ENCODE measurements around the gene NDUFS6. TPM values are rescaled to one million over a fixed set of nuclear protein-coding genes. Genes with fewer than 3 reads are reported as not detected.

Gene NDUFS6
- total and polyA plus RNA-seq, 2 of the 4 experiments (the other 2 are of a cell fraction) = 10.4 to 69.0 TPM

DNA sequence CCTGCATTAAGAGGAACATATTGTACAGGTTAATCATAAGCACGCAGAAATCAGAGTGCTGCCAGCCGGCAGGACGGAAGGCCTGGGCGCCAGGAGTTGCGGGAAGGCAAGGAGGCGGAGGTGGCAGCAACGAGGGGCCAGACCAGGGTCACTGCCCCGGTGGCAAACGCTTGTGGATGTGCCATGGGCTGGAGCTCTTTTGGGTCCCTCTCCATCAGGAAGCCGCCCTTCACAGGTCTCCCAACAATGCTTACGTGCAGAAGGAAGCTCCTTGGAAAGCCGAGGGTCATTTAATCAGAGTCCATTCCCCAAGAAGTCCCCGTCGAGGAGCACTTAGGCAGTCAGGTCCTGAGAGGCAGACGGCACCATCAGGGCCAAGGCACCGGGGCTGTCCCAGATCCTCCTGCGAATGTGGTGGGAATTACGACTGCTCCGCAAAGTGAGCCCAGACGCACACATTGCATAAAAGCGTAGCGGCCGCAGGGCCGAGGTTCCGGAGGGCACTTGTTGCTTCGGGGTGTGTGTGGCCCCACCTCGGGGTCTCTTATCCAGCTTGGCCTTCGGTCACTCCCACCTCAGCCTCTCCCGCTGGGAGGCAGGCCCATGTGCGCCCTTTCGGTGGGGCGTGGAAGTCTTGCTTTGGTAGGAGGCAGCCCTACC is 22.1 kb upstream of the NDUFS6 start:
- H3K23ac ChIP-seq (ENCODE audit: low read depth, low read length) = no peak overlapping the region
- dilution Hi-C loops (cut with HindIII; ENCODE audit: low sequenced_read_pairs, unreplicated experiment) = no loop called here
- POLR2A ChIA-PET (ENCODE audit: unreplicated experiment) = no interaction called here

More for the DNA sequence above, 22.1 kb upstream of the NDUFS6 start:
- Histone ChIP-seq H2AK5ac (ENCODE audit: low read depth, low read length) (no peak overlapping the region), H3K18ac (ENCODE audit: low read depth, low read length) (no peak overlapping the region), H2AK9ac (replicated peaks; ENCODE audit: low read depth, low read length, poor library complexity) (no peak overlapping the region), H3K4me3 (ENCODE audit: insufficient read depth, low read depth, low read length) (no peak overlapping the region), H2BK15ac (ENCODE audit: low read depth, low read length) (no peak overlapping the region), H3K36me3 (ENCODE audit: control insufficient read depth, insufficient read depth, low read length) (no peaks in the 10 kb centered on the region), H3K9me3 (ENCODE audit: control insufficient read depth, insufficient read depth, low read length) (no peaks in the 10 kb centered on the region), H4K5ac (ENCODE audit: low read depth, low read length) (no peak overlapping the region), H4K8ac (ENCODE audit: low read depth in 2 of 2, low read length in 2 of 2) (no peak overlapping the region), H3K56ac (ENCODE audit: extremely low read depth, insufficient read depth, low read length) (no peak overlapping the region), H4K20me1 (ENCODE audit: insufficient read depth, low read length) (no peaks in the 10 kb centered on the region), H3K79me1 (ENCODE audit: low read depth in 1 of 2, low read length in 2 of 2) (no peaks in the 10 kb centered on the region), H2BK120ac (ENCODE audit: low read depth, low read length) (no peak overlapping the region), H3K27me3 (ENCODE audit: control insufficient read depth, insufficient read depth, low read length) (no peaks in the 10 kb centered on the region; the same call in 1 of the 2 replicates), H2AFZ (replicated peaks; ENCODE audit: low read length, poor library complexity) (peak overlapping the region; percentile 32), H3K4me1 (ENCODE audit: control insufficient read depth, insufficient read depth, low read length) (no peaks in the 10 kb centered on the region), H3K9ac (ENCODE audit: low read depth, low read length) (no peak overlapping the region), H3K27ac (ENCODE audit: insufficient read depth, low read length) (no peak overlapping the region), H3K4me2 (ENCODE audit: low read depth, low read length) (no peak overlapping the region), H3K9me1 (ENCODE audit: insufficient read depth, low read length) (peaks cover 2% of the 10 kb centered on the region; the same call in 1 of the 2 replicates), H3K14ac (replicated peaks; ENCODE audit: low read depth, low read length) (no peak overlapping the region), H4K91ac (ENCODE audit: insufficient read depth, low read depth, low read length) (no peak overlapping the region), H2BK20ac (ENCODE audit: low read depth, low read length) (no peak overlapping the region), H3K4ac (ENCODE audit: low read depth, low read length) (no peak overlapping the region), H2BK5ac (ENCODE audit: low read depth, low read length, poor library complexity, severe bottlenecking) (no peak overlapping the region)
- in situ Hi-C loops (cut with MboI; ENCODE audit: low sequenced_read_pairs) (loop anchor here (25.0 kb wide), 1 partner anchor 817 kb away; no protein-coding TSS in a partner anchor), intact Hi-C loops (cut with micrococcal nuclease) (no loop called here)
- ATAC-seq (ENCODE audit: low read depth) = no peak
- TF ChIP-seq MAFK (IDR thresholded peaks at IDR 0.05; ENCODE audit: low read depth, low read length) = no peak
- TF ChIP-seq CHD1 (IDR thresholded peaks at IDR 0.05; ENCODE audit: low read depth, low read length) = no peak
- no TSS peak for BruUV-seq (replicated peaks)
- CTCF ChIA-PET = no interaction called here
- DNase-seq = no peak
- WGBS, 2 experiments (ENCODE audit: extremely low coverage in 2 of 2, insufficient read length in 1 of 2) = 85% methylated on average over 14 of the region's 32 CpGs; no CpG with 5 or more reads in 1 of the 2 experiments

Data from IMR-90 (cell line).